Peyer's patch (tissue), 4 donors: ENCODE measurements around the gene SLC17A8.

Experiments
- CTCF ChIP-seq, 6 experiments: fragments of 450-650 bp in 4 of 6; fragments of 200-600 bp in 2 of 6; sonication (generic) in 1 of 6; IDR thresholded peaks; one replicate each; pipeline ENCODE4 v1.5.1; 2017 to 2019; ENCODE audit warnings: antibody characterized with exemption in 6 of 6, mild to moderate bottlenecking in 3 of 6, moderate library complexity in 1 of 6
- POLR2A ChIP-seq, 2 donors: fragments of 450-650 bp; IDR thresholded peaks; one replicate each; pipeline ENCODE4 v1.5.1; 2017; ENCODE audit warnings: antibody characterized with exemption in 2 of 2, mild to moderate bottlenecking in 2 of 2, moderate library complexity in 2 of 2

- TF ChIP-seq POLR2A (IDR thresholded peaks at IDR 0.05) (no peak), CTCF (IDR thresholded peaks at IDR 0.05) (no peak)
Measured at GRCh38 chr12:100337299-100337698, 19.6 kb upstream of the SLC17A8 start.
